ENCODE results near the gene SRP9.
"Not testable (repeated sequence)": the region's sequence is repeated elsewhere in the genome, so short reads cannot be mapped to it uniquely, and the experiment has no call there.

- not testable (repeated sequence) for TF ChIP-seq CTCF (conservative IDR thresholded peaks at IDR 0.05; ENCODE audit: low read depth, low read length); EZH2phosphoT487 (IDR thresholded peaks at IDR 0.05; ENCODE audit: borderline replicate concordance, low read length); EZH2 (IDR thresholded peaks at IDR 0.05; ENCODE audit: low read length, unreplicated experiment)
Observed at GRCh38 chr1:225815090-225815489, 37.5 kb downstream of the SRP9 start.
